ENCODE results near the gene DDX24.

Gene DDX24

DNA sequence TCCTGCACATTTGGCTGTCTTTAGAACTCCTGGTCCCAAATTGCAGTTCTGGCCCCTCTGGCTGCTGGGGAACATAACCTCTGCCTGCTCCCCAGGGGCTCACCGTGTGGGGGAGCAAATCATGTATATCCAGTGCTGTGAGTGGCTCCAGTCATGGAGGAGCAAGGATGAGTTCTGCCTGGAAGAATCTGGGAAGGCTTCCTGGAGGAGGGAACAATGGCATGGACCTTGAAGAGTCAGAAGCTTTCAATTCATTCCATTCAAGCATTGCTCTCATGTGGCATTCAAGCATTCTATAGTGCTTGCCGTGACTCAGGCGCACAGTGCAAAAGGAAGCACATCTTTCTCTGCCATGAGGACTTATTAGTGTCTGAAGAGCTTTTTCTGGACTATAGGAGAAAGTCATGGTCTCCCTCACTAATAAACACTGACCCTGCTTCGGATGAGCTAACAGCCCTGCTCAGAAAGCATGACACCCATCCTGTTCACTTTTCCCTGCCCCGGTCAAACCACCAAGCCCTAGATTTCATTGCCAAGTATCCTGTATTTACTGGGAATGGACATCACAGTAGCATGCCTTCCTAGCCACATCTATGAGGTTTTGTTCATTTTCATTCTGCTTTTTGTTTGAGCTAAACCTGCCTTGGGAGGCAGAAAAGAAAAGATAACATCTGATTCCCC lies 33.0 kb upstream of the DDX24 start:
- no peak for FAIRE-seq

DNA sequence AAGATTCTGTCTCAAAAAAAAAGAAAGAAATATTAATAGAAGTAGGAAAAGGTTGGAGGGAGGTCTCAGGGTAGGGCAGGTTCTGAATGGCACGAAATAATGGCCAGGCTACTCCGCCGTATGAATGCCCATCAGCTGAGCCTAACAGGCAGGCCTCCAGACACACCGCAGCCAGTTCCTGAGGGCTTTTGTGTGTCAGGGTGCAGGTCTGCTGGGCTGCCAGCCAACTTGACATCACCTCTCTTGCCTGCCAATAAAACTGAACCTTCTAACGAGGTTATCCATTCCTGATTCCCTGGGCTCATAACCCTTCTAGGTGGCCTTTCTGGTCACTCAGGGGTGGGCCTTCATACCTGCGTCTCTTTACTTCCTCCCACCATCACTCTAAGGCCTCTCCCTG lies 32.5 kb upstream of the DDX24 start:
- FAIRE-seq, result no peak

DNA sequence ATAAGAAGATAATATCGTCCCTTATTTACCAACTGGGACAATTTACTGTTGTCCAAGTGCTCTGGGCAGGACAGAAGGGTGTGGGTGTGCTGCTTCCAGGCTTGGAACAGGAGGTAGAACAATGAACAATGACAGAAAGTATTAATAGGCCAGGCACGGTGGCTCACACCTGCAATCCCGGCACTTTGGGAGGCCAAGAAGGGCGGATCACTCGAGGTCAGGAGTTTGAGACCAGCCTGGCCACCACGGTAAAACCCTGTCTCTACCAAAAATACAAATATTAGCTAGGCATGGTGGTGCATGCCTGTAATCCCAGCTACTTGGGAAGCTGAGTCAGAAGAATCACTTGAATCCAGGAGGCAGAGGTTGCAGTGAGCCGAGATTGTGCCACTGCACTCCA lies 32.1 kb upstream of the DDX24 start:
- FAIRE-seq, result no peak

- no peak for FAIRE-seq
Observed at GRCh38 chr14:94112513-94113063, 31.6 kb upstream of the DDX24 start.

- no peak for FAIRE-seq
Observed at GRCh38 chr14:94111276-94112095, 30.5 kb upstream of the DDX24 start.

DNA sequence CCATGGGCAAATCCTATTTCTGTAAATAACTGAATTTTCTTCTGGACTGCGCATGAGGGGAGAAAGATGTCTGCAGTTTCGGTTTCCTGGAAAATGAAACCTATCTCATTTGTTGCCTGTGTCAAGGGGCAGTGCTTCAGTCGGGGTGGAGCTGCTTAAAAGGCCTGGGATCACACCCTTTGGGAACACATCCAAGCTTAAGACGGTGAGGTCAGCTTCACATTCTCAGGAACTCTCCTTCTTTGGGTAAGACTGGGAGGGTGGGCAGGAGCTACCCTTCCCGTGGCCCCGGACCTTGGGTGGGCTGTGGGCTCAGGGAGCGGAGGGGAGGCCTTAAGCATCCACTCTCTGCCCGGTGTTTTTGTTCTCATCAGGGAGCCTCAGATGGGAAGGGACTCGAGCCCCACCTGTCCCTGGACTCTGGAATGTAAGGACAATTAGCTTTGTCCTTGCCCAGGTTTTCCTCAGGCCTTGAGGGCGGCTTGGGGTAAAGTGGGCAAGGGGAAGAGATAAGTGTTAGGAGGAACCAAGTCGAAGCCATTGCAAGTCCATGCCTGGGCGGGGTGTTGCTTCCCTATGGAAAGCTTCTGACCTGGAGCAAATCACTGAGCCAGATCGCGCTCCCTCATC lies 29.7 kb upstream of the DDX24 start, which contains the start of gene IFI27:
IFI27 (plus strand) TSS at position 185 of the 630 bp plus-strand sequence.
- peak; percentile 50 for FAIRE-seq

GRCh38 chr14:94109915-94110250 lies 28.9 kb upstream of the DDX24 start:
- no peak for FAIRE-seq

DNA sequence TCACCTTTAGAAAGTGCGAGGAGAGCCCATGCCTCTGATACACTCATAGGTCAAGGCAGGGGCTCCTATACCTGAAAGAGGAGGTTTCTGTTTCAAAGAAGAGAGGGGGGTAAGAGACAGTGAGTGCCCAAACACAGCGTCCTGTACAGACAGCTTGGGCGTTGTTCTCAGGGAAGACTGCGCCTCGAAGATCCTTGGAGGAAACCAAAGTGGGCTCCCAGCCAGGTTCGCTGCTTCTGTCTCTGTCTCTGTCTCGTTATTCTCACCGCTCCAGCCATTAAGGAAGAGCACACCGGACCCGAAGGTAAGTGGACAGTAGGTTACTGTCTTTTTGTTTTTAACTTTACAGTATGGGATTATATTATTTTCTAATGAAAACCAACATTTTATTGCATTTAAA lies 23.7 kb upstream of the DDX24 start:
- no peak for FAIRE-seq

- FAIRE-seq, result no peak
Observed at GRCh38 chr14:94103554-94104150, 22.6 kb upstream of the DDX24 start.

GRCh38 chr14:94102768-94103482 lies 21.9 kb upstream of the DDX24 start:
- FAIRE-seq, result no peak

GRCh38 chr14:94101748-94102147 lies 20.7 kb upstream of the DDX24 start:
- FAIRE-seq, result no peak

- no peak for FAIRE-seq
Observed at GRCh38 chr14:94100847-94101246, 19.8 kb upstream of the DDX24 start.

- FAIRE-seq, result no peak
Observed at GRCh38 chr14:94099006-94099405, 18.0 kb upstream of the DDX24 start.

GRCh38 chr14:94098326-94098992 lies 17.5 kb upstream of the DDX24 start:
- FAIRE-seq, result no peak

DNA sequence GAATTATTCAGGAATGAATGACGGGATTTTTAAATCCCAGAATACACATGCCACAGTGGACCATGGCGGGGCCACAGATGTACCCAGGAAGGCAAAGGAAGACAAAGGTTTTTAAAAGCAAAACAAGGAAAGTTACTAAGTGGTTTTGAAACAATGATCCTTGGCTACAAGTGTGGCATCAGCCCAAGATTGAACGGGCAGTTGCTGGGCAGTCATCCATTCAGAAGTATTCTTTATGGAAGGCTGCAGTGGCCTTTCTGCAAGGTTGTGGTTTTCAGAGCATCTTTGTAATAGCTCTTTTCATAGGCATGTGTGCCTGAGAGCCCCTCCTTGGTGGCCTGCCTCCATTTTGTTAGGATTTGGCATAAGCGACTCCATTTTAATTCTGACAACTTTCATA lies 16.1 kb upstream of the DDX24 start:
- no peak for FAIRE-seq

DNA sequence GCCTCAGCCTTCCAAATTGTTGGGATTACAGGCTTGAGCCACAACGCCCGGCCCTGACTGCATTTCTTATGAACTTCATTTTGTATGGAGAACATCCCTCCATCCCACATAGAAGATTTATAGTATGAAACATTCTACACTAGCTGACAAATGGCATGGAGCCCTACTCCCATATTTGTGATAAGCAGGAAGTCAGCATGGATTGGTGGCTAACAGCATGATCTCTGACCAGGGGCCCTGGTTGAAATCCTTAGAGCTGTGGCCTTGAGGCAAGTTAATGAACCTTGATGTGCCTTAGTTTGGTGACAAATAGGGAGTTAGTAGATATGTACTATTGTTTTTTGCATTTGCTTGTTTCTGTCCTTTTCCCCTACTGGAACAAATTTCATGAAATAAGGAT lies 12.4 kb upstream of the DDX24 start:
- FAIRE-seq, result no peak

DNA sequence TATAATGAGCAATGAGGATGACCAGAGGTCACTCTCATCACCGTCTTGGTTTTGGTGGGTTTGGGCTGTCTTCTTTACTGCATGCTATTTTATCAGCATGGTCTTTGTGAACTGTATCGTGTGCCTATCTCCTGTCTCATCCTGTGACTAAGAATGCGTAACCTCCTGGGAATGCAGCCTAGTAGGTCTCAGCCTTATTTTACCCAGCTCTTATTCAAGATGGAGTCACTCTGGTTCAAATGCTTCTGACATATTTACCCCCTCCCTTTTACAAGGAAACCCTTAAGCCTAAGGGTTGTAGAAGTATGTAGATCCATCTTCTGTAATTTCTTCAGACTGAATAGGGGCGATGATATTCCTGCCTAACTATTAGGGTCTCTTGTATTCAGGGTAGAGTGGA lies 8.5 kb upstream of the DDX24 start:
- FAIRE-seq, result no peak

DNA sequence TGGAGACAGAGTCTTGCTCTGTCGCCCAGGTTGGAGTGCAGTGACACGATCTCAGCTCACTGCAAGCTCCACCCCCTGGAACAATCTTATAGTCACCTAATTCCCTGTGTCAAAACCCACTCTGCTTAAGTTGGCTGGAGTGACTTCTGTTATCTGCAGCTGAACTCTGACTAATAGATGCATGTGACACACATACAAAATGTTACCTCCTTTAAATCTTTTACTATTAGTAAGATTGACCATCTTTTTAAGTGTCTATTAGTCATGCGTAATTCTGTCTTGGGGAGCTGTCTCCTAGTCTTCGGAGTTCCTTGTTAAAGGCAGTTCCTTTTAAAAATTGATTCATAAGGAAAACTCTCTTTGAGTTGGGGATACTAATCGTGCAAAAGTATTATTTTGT lies 7.5 kb upstream of the DDX24 start:
- no peak for FAIRE-seq

DNA sequence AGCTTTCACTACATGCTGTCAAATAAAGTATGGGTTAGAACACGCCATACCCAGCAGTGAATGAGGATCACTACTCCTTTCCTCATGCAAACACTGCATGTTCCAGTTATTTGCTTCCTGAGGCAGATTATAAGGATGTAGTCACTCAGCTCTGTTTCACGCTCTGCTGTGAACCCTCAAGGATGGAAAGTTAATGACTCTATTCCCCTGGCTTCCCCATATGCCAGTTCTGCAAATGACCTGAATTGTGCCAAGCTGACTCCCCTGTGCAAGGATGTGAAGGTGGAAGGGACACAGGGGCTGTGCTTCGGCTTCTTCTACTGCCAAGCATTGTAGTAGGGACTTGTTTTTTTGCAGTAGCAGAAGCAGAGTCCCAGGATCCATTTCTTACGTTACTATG lies 6.9 kb upstream of the DDX24 start:
- no peak for FAIRE-seq

DNA sequence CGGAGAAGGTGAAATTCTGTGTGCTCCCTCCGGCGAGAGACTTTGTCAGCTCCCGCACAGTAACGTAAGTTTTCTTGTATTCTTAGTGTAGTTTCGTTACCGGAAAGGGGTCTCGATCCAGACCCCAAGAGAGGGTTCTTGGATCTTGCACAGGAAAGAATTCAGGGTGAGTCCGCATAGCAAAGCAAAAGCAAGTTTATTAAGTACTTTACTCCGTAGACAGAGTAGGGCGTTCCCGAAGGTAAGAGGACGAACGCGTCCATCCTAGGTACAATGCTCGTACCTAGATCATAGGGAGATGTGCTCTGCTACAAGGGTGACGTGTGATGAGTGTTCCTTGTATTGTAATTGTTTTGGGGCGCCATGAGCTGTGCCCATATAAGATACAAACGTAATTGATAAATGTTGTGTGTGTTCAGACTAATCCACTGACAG lies 401 bp upstream of the DDX24 start:
- FAIRE-seq, result no peak

DNA sequence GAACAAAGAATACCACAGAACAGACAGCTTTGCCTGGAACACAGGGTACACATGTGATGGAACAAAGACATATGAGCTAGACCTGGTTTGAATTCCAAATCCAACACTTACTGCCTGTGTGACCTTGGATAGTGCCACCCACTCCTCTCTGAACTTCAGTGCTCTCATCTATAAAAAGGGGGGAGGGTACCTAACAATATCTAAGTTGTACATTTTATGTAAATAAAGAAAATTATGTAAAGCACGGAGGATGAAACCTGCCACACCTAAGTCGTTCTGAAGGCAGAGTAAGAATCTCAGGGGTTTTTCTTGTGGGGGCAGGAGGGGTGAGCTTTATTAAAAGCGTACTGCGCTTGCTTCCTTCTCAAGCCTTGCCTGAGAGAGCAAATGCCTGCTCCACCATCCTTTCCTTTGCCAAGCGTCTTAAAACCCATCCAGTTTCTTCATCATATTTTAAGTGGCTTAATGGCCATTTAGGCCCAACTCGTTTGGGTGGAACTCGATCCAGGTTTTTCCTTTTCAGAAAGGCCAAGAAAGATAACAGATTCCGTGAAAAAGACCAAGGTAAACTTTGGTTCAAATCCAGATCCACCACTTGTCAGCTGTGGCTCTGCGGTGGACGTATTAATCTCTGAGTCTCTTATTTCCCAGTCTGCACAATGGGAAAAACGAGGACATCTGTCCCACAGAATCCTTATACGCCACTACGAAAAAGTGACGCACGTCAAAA lies 946 bp downstream of the DDX24 start:
- FAIRE-seq, result no peak
